Natural killer cell (primary cell): ENCODE measurements around the gene COL23A1. TPM values are rescaled to one million over a fixed set of nuclear protein-coding genes. Genes with fewer than 3 reads are reported as not detected.
A peak's percentile ranks its signal among the peaks of the same experiment; 100 is the strongest.

Experiments used
- ATAC-seq, 3 donors: fragments of 150-1000 bp in 2 of 3; fragments of 200-7000 bp in 1 of 3; cut with Tn5 transposase; 1 replicate in 1 of 3; 2 replicates in 2 of 3; pipeline ENCODE4 v1.10.0; 2021; ENCODE audit warnings: mild to moderate bottlenecking in 2 of 3, moderate library complexity in 2 of 3
- DNase-seq, 2 donors: peaks; one replicate each; pipeline versions ENCODE4 v3.0.0 to v3.0.0-alpha.2; 2013 to 2021; ENCODE audit warnings: mixed read lengths in 1 of 2
- H3K27ac ChIP-seq: one replicate; pipeline ENCODE4 v1.5.1; 2013; ENCODE audit warnings: mild to moderate bottlenecking, low read length
- H3K27me3 ChIP-seq: one replicate; pipeline ENCODE4 v1.6.1; 2013; ENCODE audit warnings: low read length; ENCODE audit not compliant: control insufficient read depth, insufficient read depth
- H3K36me3 ChIP-seq: one replicate; pipeline ENCODE4 v1.6.1; 2013; ENCODE audit warnings: low read length; ENCODE audit not compliant: control insufficient read depth, insufficient read depth
- H3K4me1 ChIP-seq: one replicate; pipeline ENCODE4 v1.6.1; 2013; ENCODE audit warnings: low read length; ENCODE audit not compliant: control insufficient read depth, insufficient read depth
- H3K4me3 ChIP-seq: one replicate; pipeline ENCODE4 v1.5.1; 2013; ENCODE audit warnings: low read length
- H3K9me3 ChIP-seq: one replicate; pipeline ENCODE4 v1.6.1; 2013; ENCODE audit warnings: low read length; ENCODE audit not compliant: control insufficient read depth, insufficient read depth
- H3K27ac Mint-ChIP-seq, 2 donors: one replicate each; pipeline ENCODE4 v1.8.0; 2022; ENCODE audit warnings: mild to moderate bottlenecking in 2 of 2, mixed read lengths in 2 of 2, moderate library complexity in 1 of 2
- H3K27me3 Mint-ChIP-seq, 2 donors: one replicate each; pipeline ENCODE4 v1.8.0; 2022; ENCODE audit warnings: low read depth in 2 of 2, mixed read lengths in 2 of 2
- H3K36me3 Mint-ChIP-seq: one replicate; pipeline ENCODE4 v1.8.0; 2022; ENCODE audit warnings: mixed read lengths
- H3K4me1 Mint-ChIP-seq, 2 donors: one replicate each; pipeline ENCODE4 v1.8.0; 2022; ENCODE audit warnings: mixed read lengths in 2 of 2
- H3K4me3 Mint-ChIP-seq: one replicate; pipeline ENCODE4 v1.8.0; 2022; ENCODE audit warnings: mild to moderate bottlenecking, moderate library complexity, mixed read lengths
- H3K9me3 Mint-ChIP-seq, 2 donors: one replicate each; pipeline ENCODE4 v1.8.0; 2022; ENCODE audit warnings: mixed read lengths in 2 of 2
- CTCF ChIP-seq: fragments of 200-600 bp; IDR thresholded peaks from one replicate; pipeline ENCODE4 v1.8.0; 2022; ENCODE audit warnings: antibody characterized with exemption
- WGBS: methylation state at CpG from one replicate; pipeline ENCODE4 v1.1.7; 2013; ENCODE audit warnings: missing lambda C conversion rate; ENCODE audit not compliant: insufficient coverage; 5-methylcytosine and 5-hydroxymethylcytosine counted together
- intact Hi-C: fragments of 100-400 bp; cut with micrococcal nuclease; formaldehyde crosslinking; loops from one replicate; pipeline ENCODE4 v1.14.2; 2022
- total RNA-seq, 4 donors: library from RNA; stranded (reverse); fragments of 120-200 nt in 1 of 4; gene quantifications; one replicate each; pipeline versions ENCODE4 v1.2.3 to v1.2.4, GENCODE V29; 2013 to 2022

The COL23A1 gene
- total RNA-seq, 3 donors from 2014 or later (not counting 1 experiment from before 2014, with no cell fraction given): 0.15 TPM; not detected in 2

GRCh38 chr5:178590924-178591423, 781 bp upstream of the COL23A1 start:
- peaks cover 14% of the 10 kb centered on the region for H3K4me1 ChIP-seq
- peaks cover 6% of the 10 kb centered on the region for H3K9me3 ChIP-seq
- WGBS: 44% methylated on average over 9 of the region's 9 CpGs
- intact Hi-C loops: loop anchor here (2.0 kb wide), 1 partner anchor 310 kb away; no protein-coding TSS in a partner anchor
- H3K4me3 ChIP-seq: no peak overlapping the region
- Mint-ChIP-seq H3K4me1 (peaks cover 0 to 10% of the 10 kb centered on the region in 2 donors), H3K36me3 (peaks cover 18% of the 10 kb centered on the region), H3K27me3 (peaks cover 25 to 49% of the 10 kb centered on the region in 2 donors), H3K4me3 (peak overlapping the region; percentile 85), H3K27ac (no peak overlapping the region), H3K9me3 (peaks cover 6 to 16% of the 10 kb centered on the region in 2 donors)
- DNase-seq: no peak
- no peak for ATAC-seq
- peaks cover 13% of the 10 kb centered on the region for H3K27me3 ChIP-seq
- H3K27ac ChIP-seq: no peak overlapping the region
- H3K36me3 ChIP-seq: no peaks in the 10 kb centered on the region
- TF ChIP-seq CTCF: no peak

- ATAC-seq: peak in 1 of 3 donors; percentile 33
- Histone ChIP-seq H3K4me1 (peaks cover 14% of the 10 kb centered on the region), H3K27me3 (peaks cover 13% of the 10 kb centered on the region), H3K27ac (no peak overlapping the region), H3K9me3 (peaks cover 6% of the 10 kb centered on the region), H3K36me3 (no peaks in the 10 kb centered on the region), H3K4me3 (no peak overlapping the region)
- H3K9me3 Mint-ChIP-seq: peaks cover 0 to 3% of the 10 kb centered on the region in 2 donors
- H3K27ac Mint-ChIP-seq: no peak overlapping the region
- H3K4me3 Mint-ChIP-seq: peak overlapping the region; percentile 59
- H3K27me3 Mint-ChIP-seq: peaks cover 25 to 54% of the 10 kb centered on the region in 2 donors
- peak in 1 of 2 donors; percentile 38 for DNase-seq
- no peak for TF ChIP-seq CTCF
- WGBS: 7% methylated on average over 91 of the region's 91 CpGs
- intact Hi-C loops: loop anchor here (2.0 kb wide), 1 partner anchor 309 kb away; no protein-coding TSS in a partner anchor
- peaks cover 8% of the 10 kb centered on the region for H3K36me3 Mint-ChIP-seq
- H3K4me1 Mint-ChIP-seq: peaks cover 0 to 10% of the 10 kb centered on the region in 2 donors
Observed at GRCh38 chr5:178589180-178590140, 733 bp downstream of the COL23A1 start.

- H3K4me1 Mint-ChIP-seq: peaks cover 0 to 10% of the 10 kb centered on the region in 2 donors
- no peak for TF ChIP-seq CTCF
- H3K36me3 Mint-ChIP-seq: peaks cover 1% of the 10 kb centered on the region
- WGBS: 81% methylated on average over 8 of the region's 8 CpGs
- intact Hi-C loops: no loop called here
- no peak overlapping the region for H3K27ac Mint-ChIP-seq
- H3K9me3 Mint-ChIP-seq: no peaks in the 10 kb centered on the region
- peak overlapping the region; percentile 47 for H3K4me3 Mint-ChIP-seq
- peaks cover 14% of the 10 kb centered on the region for H3K4me1 ChIP-seq
- DNase-seq (no peak), ATAC-seq (no peak)
- H3K9me3 ChIP-seq: no peaks in the 10 kb centered on the region
- H3K27ac ChIP-seq: no peak overlapping the region
- peaks cover 25 to 54% of the 10 kb centered on the region in 2 donors for H3K27me3 Mint-ChIP-seq
- H3K4me3 ChIP-seq: no peak overlapping the region
- H3K36me3 ChIP-seq: no peaks in the 10 kb centered on the region
- peaks cover 13% of the 10 kb centered on the region for H3K27me3 ChIP-seq
Observed at GRCh38 chr5:178588769-178589168, 1.4 kb downstream of the COL23A1 start.
